ENCODE data around the gene DES.

DES gene

GRCh38 chr2:219475278-219475677, 57.1 kb downstream of the DES start:
- TF ChIP-seq EZH2 (optimal IDR thresholded peaks at IDR 0.05; ENCODE audit: low read depth, low read length) (no peak), CTCF (IDR thresholded peaks at IDR 0.05; ENCODE audit: low read length) (no peak), EZH2phosphoT487 (IDR thresholded peaks at IDR 0.05; ENCODE audit: low read length) (no peak)
- H3K9ac ChIP-seq (ENCODE audit: low read length) = no peak overlapping the region
- H3K9me3 ChIP-seq (replicated peaks; ENCODE audit: insufficient read depth, low read length) = no peaks in the 10 kb centered on the region
- H3K4me1 ChIP-seq (ENCODE audit: low read length) = no peaks in the 10 kb centered on the region
- no peaks in the 10 kb centered on the region for H3K79me2 ChIP-seq (ENCODE audit: low read length)
- H3F3A ChIP-seq (ENCODE audit: insufficient read depth, low read length) = no peaks in the 10 kb centered on the region
- H3K27ac ChIP-seq (ENCODE audit: low read length) = no peak overlapping the region
- no peaks in the 10 kb centered on the region for H4K20me1 ChIP-seq (ENCODE audit: insufficient read depth, low read length)
- H3K27me3 ChIP-seq (replicated peaks; ENCODE audit: insufficient read depth, low read length) = peaks cover 88% of the 10 kb centered on the region
- H2AFZ ChIP-seq (ENCODE audit: low read length) = no peak overlapping the region
- H3K4me2 ChIP-seq (ENCODE audit: low read depth, low read length) = no peak overlapping the region
- no peaks in the 10 kb centered on the region for H3K9me2 ChIP-seq (replicated peaks; ENCODE audit: insufficient read depth, low read length)
- DNase-seq = no peak
- H3K36me3 ChIP-seq (replicated peaks; ENCODE audit: insufficient read depth, low read length) = no peaks in the 10 kb centered on the region
- H3K4me3 ChIP-seq (ENCODE audit: low read length) = no peak overlapping the region

GRCh38 chr2:219475697-219476651, 57.8 kb downstream of the DES start:
- no peak overlapping the region for H3K27ac ChIP-seq (ENCODE audit: low read length)
- no peaks in the 10 kb centered on the region for H3K36me3 ChIP-seq (replicated peaks; ENCODE audit: insufficient read depth, low read length)
- no peaks in the 10 kb centered on the region for H3K4me1 ChIP-seq (ENCODE audit: low read length)
- H2AFZ ChIP-seq (ENCODE audit: low read length) = no peak overlapping the region
- no peak overlapping the region for H3K4me3 ChIP-seq (ENCODE audit: low read length)
- H3K9me3 ChIP-seq (replicated peaks; ENCODE audit: insufficient read depth, low read length) = no peaks in the 10 kb centered on the region
- H3K79me2 ChIP-seq (ENCODE audit: low read length) = no peaks in the 10 kb centered on the region
- H4K20me1 ChIP-seq (ENCODE audit: insufficient read depth, low read length) = no peaks in the 10 kb centered on the region
- H3K9ac ChIP-seq (ENCODE audit: low read length) = no peak overlapping the region
- peak; percentile 48 for DNase-seq
- H3K4me2 ChIP-seq (ENCODE audit: low read depth, low read length) = no peak overlapping the region
- H3F3A ChIP-seq (ENCODE audit: insufficient read depth, low read length) = no peaks in the 10 kb centered on the region
- H3K27me3 ChIP-seq (replicated peaks; ENCODE audit: insufficient read depth, low read length) = peaks cover 88% of the 10 kb centered on the region
- TF ChIP-seq EZH2 (optimal IDR thresholded peaks at IDR 0.05; ENCODE audit: low read depth, low read length) (no peak), CTCF (IDR thresholded peaks at IDR 0.05; ENCODE audit: low read length) (peak; percentile 88)
- H3K9me2 ChIP-seq (replicated peaks; ENCODE audit: insufficient read depth, low read length) = no peaks in the 10 kb centered on the region
